WTC11 (cell line): ENCODE measurements around the gene GLOD5. TPM values are rescaled to one million over a fixed set of nuclear protein-coding genes. Genes with fewer than 3 reads are reported as not detected.

Experiments
- ATAC-seq: fragments of 200-7000 bp; cut with Tn5 transposase; 2 replicates; pipeline ENCODE4 v1.10.0; 2021; ENCODE audit warnings: mild to moderate bottlenecking, moderate library complexity
- CTCF ChIA-PET: fragments of 300-600 bp; sonication (Branson Sonifier 250); formaldehyde crosslinking; loops from one replicate; lab custom pipeline; 2021; ENCODE audit warnings: antibody characterized with exemption; lab: Charles Lee
- POLR2A ChIA-PET: fragments of 350-600 bp; sonication (Branson Sonifier 250); formaldehyde crosslinking; loops from one replicate; lab custom pipeline; 2021; ENCODE audit warnings: antibody characterized with exemption; lab: Charles Lee
- DNase-seq: peaks from one replicate; pipeline ENCODE4 v3.0.0; 2021; ENCODE audit warnings: low spot score
- H3K27ac Mint-ChIP-seq: 2 replicates; pipeline ENCODE4 v1.8.0; 2021; ENCODE audit warnings: mixed read lengths
- H3K27me3 Mint-ChIP-seq: 2 replicates; pipeline ENCODE4 v1.8.0; 2021; ENCODE audit warnings: low read depth, mild to moderate bottlenecking, moderate library complexity, mixed read lengths
- H3K36me3 Mint-ChIP-seq: 2 replicates; pipeline ENCODE4 v1.8.0; 2021; ENCODE audit warnings: mixed read lengths
- H3K4me1 Mint-ChIP-seq: 2 replicates; pipeline ENCODE4 v1.8.0; 2022; ENCODE audit warnings: mixed read lengths
- H3K4me3 Mint-ChIP-seq: 2 replicates; pipeline ENCODE4 v1.8.0; 2021; ENCODE audit warnings: mild to moderate bottlenecking, moderate library complexity, mixed read lengths
- H3K9me3 Mint-ChIP-seq: 2 replicates; pipeline ENCODE4 v1.8.0; 2021; ENCODE audit warnings: mixed read lengths
- AFF4 ChIP-seq: sonication (generic); formaldehyde crosslinking; IDR thresholded peaks from 2 replicates; pipeline ENCODE4 v1.8.1; 2023; ENCODE audit warnings: mild to moderate bottlenecking, missing genetic modification reagents, borderline replicate concordance
- AR ChIP-seq: fragments of 250-450 bp; sonication (Bioruptor Pico); IDR thresholded peaks from 2 replicates; pipeline ENCODE4 v1.9.0; 2021; ENCODE audit warnings: mild to moderate bottlenecking
- ARID4B ChIP-seq: sonication (generic); formaldehyde crosslinking; IDR thresholded peaks from 2 replicates; pipeline ENCODE4 v1.8.0; 2023; ENCODE audit warnings: missing genetic modification reagents, mild to moderate bottlenecking, borderline replicate concordance
- ATF1 ChIP-seq: sonication (generic); formaldehyde crosslinking; IDR thresholded peaks from 2 replicates; pipeline ENCODE4 v1.8.1; 2023; ENCODE audit warnings: mild to moderate bottlenecking, moderate library complexity, missing genetic modification reagents
- CTCF ChIP-seq: fragments of 200-600 bp; IDR thresholded peaks from 2 replicates; pipeline ENCODE4 v1.8.0; 2022; ENCODE audit warnings: antibody characterized with exemption
- ETV6 ChIP-seq: sonication (generic); formaldehyde crosslinking; IDR thresholded peaks from 2 replicates; pipeline ENCODE4 v1.8.1; 2022; ENCODE audit warnings: mild to moderate bottlenecking, missing genetic modification reagents
- IRF2 ChIP-seq: sonication (generic); formaldehyde crosslinking; IDR thresholded peaks from 2 replicates; pipeline ENCODE4 v1.8.0; 2022; ENCODE audit warnings: low read depth, missing genetic modification reagents, borderline replicate concordance
- JUN ChIP-seq: sonication (generic); formaldehyde crosslinking; IDR thresholded peaks from 2 replicates; pipeline ENCODE4 v1.8.0; 2023; ENCODE audit warnings: mild to moderate bottlenecking, missing genetic modification reagents
- NFE2L1 ChIP-seq: sonication (generic); formaldehyde crosslinking; IDR thresholded peaks from 2 replicates; pipeline ENCODE4 v1.8.1; 2023; ENCODE audit warnings: missing genetic modification reagents
- SMAD4 ChIP-seq: sonication (generic); formaldehyde crosslinking; IDR thresholded peaks from 2 replicates; pipeline ENCODE4 v1.8.0; 2022; ENCODE audit warnings: mild to moderate bottlenecking, missing genetic modification reagents
- SP1 ChIP-seq: sonication (generic); formaldehyde crosslinking; conservative IDR thresholded peaks from 2 replicates; pipeline ENCODE4 v1.8.1; 2022; ENCODE audit warnings: missing genetic modification reagents
- STAT6 ChIP-seq: sonication (generic); formaldehyde crosslinking; conservative IDR thresholded peaks from 2 replicates; pipeline ENCODE4 v1.8.1; 2023; ENCODE audit warnings: mild to moderate bottlenecking, low read depth, missing genetic modification reagents, moderate library complexity
- TEAD1 ChIP-seq: sonication (generic); formaldehyde crosslinking; IDR thresholded peaks from 2 replicates; pipeline ENCODE4 v1.8.0; 2022; ENCODE audit warnings: mild to moderate bottlenecking, missing genetic modification reagents
- USF2 ChIP-seq: sonication (generic); formaldehyde crosslinking; IDR thresholded peaks from 2 replicates; pipeline ENCODE4 v1.8.1; 2023; ENCODE audit warnings: mild to moderate bottlenecking, missing genetic modification reagents, moderate library complexity
- ZNF138 ChIP-seq: sonication (generic); formaldehyde crosslinking; conservative IDR thresholded peaks from 2 replicates; pipeline ENCODE4 v1.8.1; 2022; ENCODE audit warnings: mild to moderate bottlenecking, moderate library complexity, missing genetic modification reagents
- ZSCAN18 ChIP-seq: fragments of 250-450 bp; sonication (Bioruptor Pico); IDR thresholded peaks from 2 replicates; pipeline ENCODE4 v2.1.2; 2022; ENCODE audit warnings: mild to moderate bottlenecking, moderate library complexity
- total RNA-seq: library from RNA; stranded (reverse); gene quantifications from 3 replicates; pipeline ENCODE4 v1.2.3, GENCODE V29; 2021

GLOD5 gene
- total RNA-seq, 1 experiment from 2014 or later, result not detected

GRCh38 chrX:48802089-48802904 is 40.8 kb downstream of the GLOD5 start (continued):
- no peak for TF ChIP-seq AFF4 (CRISPR knock-in tag)
- TF ChIP-seq ATF1 (CRISPR knock-in tag), result no peak
- no peak for TF ChIP-seq TEAD1
- TF ChIP-seq JUN (CRISPR knock-in tag), result no peak
- TF ChIP-seq, all 79 proteins: peak for 0

GRCh38 chrX:48802905-48803200 is 41.3 kb downstream of the GLOD5 start:
- H3K27ac Mint-ChIP-seq, result peak overlapping the region; percentile 100
- peaks cover 6% of the 10 kb centered on the region for H3K4me1 Mint-ChIP-seq
- peaks cover under 1% of the 10 kb centered on the region; the same call in 1 of the 2 replicates for H3K27me3 Mint-ChIP-seq
- ChIA-PET CTCF (no interaction called here), POLR2A (no interaction called here)
- no peak for DNase-seq
- ATAC-seq, result no peak
- peak overlapping the region; percentile 92 for H3K4me3 Mint-ChIP-seq
- H3K36me3 Mint-ChIP-seq, result peaks cover 13% of the 10 kb centered on the region
- no peaks in the 10 kb centered on the region for H3K9me3 Mint-ChIP-seq
- no peak for TF ChIP-seq CTCF
- TF ChIP-seq ETV6 (CRISPR knock-in tag), result no peak
- TF ChIP-seq ZSCAN18 (CRISPR knock-in tag), result no peak
- TF ChIP-seq NFE2L1 (CRISPR knock-in tag), result no peak
- TF ChIP-seq STAT6 (CRISPR knock-in tag), result no peak
- TF ChIP-seq ATF1 (CRISPR knock-in tag), result no peak
- TF ChIP-seq AR (CRISPR knock-in tag), result no peak
- TF ChIP-seq USF2 (CRISPR knock-in tag), result no peak
- no peak for TF ChIP-seq ZNF138 (CRISPR knock-in tag)
- no peak for TF ChIP-seq SP1
- no peak for TF ChIP-seq SMAD4 (CRISPR knock-in tag)
- TF ChIP-seq ARID4B, result no peak
- TF ChIP-seq IRF2 (CRISPR knock-in tag), result no peak
